PC-9 (cell line): ENCODE data around the gene AKAP14. TPM values are rescaled to one million over a fixed set of nuclear protein-coding genes. Genes with fewer than 3 reads are reported as not detected.

ENCODE experiments used
- BruUV-seq: library from RNA; stranded (reverse); fragments of 400-500 nt; replicated peaks from 2 replicates; lab custom pipeline; 2021; lab: Mats Ljungman, UMichigan
- CTCF ChIA-PET: fragments of 300-600 bp; sonication (Branson Sonifier 250); formaldehyde crosslinking; loops from one replicate; lab custom pipeline; 2022; ENCODE audit warnings: antibody characterized with exemption; lab: Charles Lee
- POLR2A ChIA-PET: fragments of 300-600 bp; sonication (Branson Sonifier 250); formaldehyde crosslinking; loops from one replicate; lab custom pipeline; 2022; ENCODE audit warnings: antibody characterized with exemption; ENCODE audit not compliant: unreplicated experiment; lab: Charles Lee
- DNase-seq, 2 experiments: peaks; one replicate each; pipeline versions ENCODE4 v3.0.0 to v3.0.0-alpha.2; 2015 to 2022; ENCODE audit warnings: mixed read lengths in 1 of 2
- H2AFZ ChIP-seq: fragments of 200-600 bp; sonication (generic); 2 replicates; pipeline ENCODE4 v1.8.1; 2017; ENCODE audit warnings: antibody characterized with exemption
- H3F3A ChIP-seq: fragments of 200-600 bp; sonication (generic); 2 replicates; pipeline ENCODE4 v1.8.1; 2017; ENCODE audit warnings: antibody characterized with exemption, mild to moderate bottlenecking, low read depth; ENCODE audit not compliant: insufficient read depth
- H3K27ac ChIP-seq: fragments of 200-600 bp; sonication (generic); 2 replicates; pipeline ENCODE4 v1.6.1; 2016; ENCODE audit warnings: mixed run types
- H3K27me3 ChIP-seq: fragments of 200-600 bp; sonication (generic); 2 replicates; pipeline ENCODE4 v1.6.1; 2016; ENCODE audit warnings: low read depth, mixed run types; ENCODE audit not compliant: insufficient read depth
- H3K36me3 ChIP-seq: fragments of 200-600 bp; sonication (generic); 2 replicates; pipeline ENCODE4 v1.6.1; 2016; ENCODE audit warnings: low read depth, mixed run types
- H3K4me1 ChIP-seq: fragments of 200-600 bp; sonication (generic); replicated peaks from 2 replicates; pipeline ENCODE4 v1.6.1; 2016; ENCODE audit warnings: mixed run types; ENCODE audit not compliant: insufficient read depth
- H3K4me2 ChIP-seq: fragments of 200-600 bp; sonication (generic); 2 replicates; pipeline ENCODE4 v1.6.1; 2017; ENCODE audit warnings: mixed run types
- H3K4me3 ChIP-seq: fragments of 200-600 bp; sonication (generic); 2 replicates; pipeline ENCODE4 v1.6.1; 2016; ENCODE audit warnings: mixed run types
- H3K79me2 ChIP-seq: fragments of 200-600 bp; sonication (generic); 2 replicates; pipeline ENCODE4 v1.6.1; 2017; ENCODE audit warnings: low read depth, mixed run types
- H3K9me2 ChIP-seq: fragments of 200-600 bp; sonication (generic); 2 replicates; pipeline ENCODE4 v1.8.1; 2017; ENCODE audit warnings: mild to moderate bottlenecking; ENCODE audit not compliant: insufficient read depth
- H3K9me3 ChIP-seq: fragments of 200-600 bp; sonication (generic); 2 replicates; pipeline ENCODE4 v1.8.1; 2016; ENCODE audit warnings: low read depth; ENCODE audit not compliant: insufficient read depth
- H4K20me1 ChIP-seq: fragments of 200-600 bp; sonication (generic); 2 replicates; pipeline ENCODE4 v1.8.1; 2017; ENCODE audit not compliant: insufficient read depth
- CTCF ChIP-seq: fragments of 200-600 bp; sonication (generic); conservative IDR thresholded peaks from 2 replicates; pipeline ENCODE4 v1.6.1; 2017; ENCODE audit warnings: mixed run types, antibody characterized with exemption, mild to moderate bottlenecking, moderate library complexity
- EZH2 ChIP-seq: fragments of 200-600 bp; sonication (generic); IDR thresholded peaks from 2 replicates; pipeline ENCODE4 v1.8.0; 2017; ENCODE audit warnings: antibody characterized with exemption, low read depth
- intact Hi-C: fragments of 100-400 bp; cut with micrococcal nuclease; formaldehyde crosslinking; loops from one replicate; pipeline ENCODE4 v1.10.0; 2022; ENCODE audit not compliant: unreplicated experiment
- total RNA-seq: library from RNA; stranded (reverse); gene quantifications from 2 replicates; pipeline ENCODE4 v1.2.3, GENCODE V29; 2021

The AKAP14 gene
- total RNA-seq, 1 experiment from 2014 or later: 2.7 TPM

- no peak for TF ChIP-seq EZH2
- no peak for TF ChIP-seq CTCF
- ChIA-PET CTCF (interaction anchor here (0.7 kb wide), 1 partner anchor 145 kb away, joined by 3 read pairs; no protein-coding TSS in a partner anchor), POLR2A (interaction anchor here (0.9 to 3.1 kb wide), 2 partner anchors 19 to 80 kb away, joined by 5 to 19 read pairs; partner anchors contain the start of genes RPL39 and UPF3B)
- peaks cover 68% of the 10 kb centered on the region for H3K79me2 ChIP-seq
- peaks cover 33% of the 10 kb centered on the region for H3F3A ChIP-seq
- H3K36me3 ChIP-seq: peaks cover 18% of the 10 kb centered on the region
- peak within 1 kb of the TSS; percentile 77 for H3K4me3 ChIP-seq
- H3K4me1 ChIP-seq: peaks cover 21% of the 10 kb centered on the region
- H3K9me3 ChIP-seq: no peaks in the 10 kb centered on the region
- peak within 1 kb of the TSS; percentile 96 for H2AFZ ChIP-seq
- H3K27ac ChIP-seq: peak within 1 kb of the TSS; percentile 97
- no peaks in the 10 kb centered on the region for H3K27me3 ChIP-seq
- BruUV-seq: TSS peak; percentile 62
- intact Hi-C loops: loop anchor here (2.0 to 5.0 kb wide), 4 partner anchors 15 to 389 kb away; partner anchors contain the start of genes NKRF and RPL39
- no peaks in the 10 kb centered on the region for H3K9me2 ChIP-seq
- peak; percentile 86 to 89 for DNase-seq
- H4K20me1 ChIP-seq: 0 out of 2 replicates have a peak, but pooled peaks cover 4% of the 10 kb centered on the region
- H3K4me2 ChIP-seq: peak within 1 kb of the TSS; percentile 91
These were observed 23.9 kb upstream of the AKAP14 start, which contains the start of the genes NDUFA1 and RNF113A for GRCh38 chrX:119871599-119872395. Gene NDUFA1 (plus strand): TSS chrX:119871832. CDS start chrX:119871912, 80 bp downstream. Gene RNF113A (minus strand): TSS chrX:119871733. CDS start chrX:119871613, 120 bp downstream.

GRCh38 chrX:119878740-119879139 lies 17.0 kb upstream of the AKAP14 start:
- no peak for DNase-seq
- H3K79me2 ChIP-seq: peaks cover 17% of the 10 kb centered on the region
- peaks cover 46% of the 10 kb centered on the region for H3F3A ChIP-seq
- no peak for TF ChIP-seq EZH2
- TF ChIP-seq CTCF: no peak
- H3K9me3 ChIP-seq: no peaks in the 10 kb centered on the region
- H3K9me2 ChIP-seq: no peaks in the 10 kb centered on the region
- intact Hi-C loops: no loop called here
- BruUV-seq: no TSS peak
- no peak overlapping the region for H3K27ac ChIP-seq
- no peak overlapping the region for H2AFZ ChIP-seq
- no peak overlapping the region for H3K4me3 ChIP-seq
- no peaks in the 10 kb centered on the region for H3K27me3 ChIP-seq
- ChIA-PET CTCF (no interaction called here), POLR2A (interaction anchor here (0.5 to 0.8 kb wide), 4 partner anchors 9 to 1577 kb away, joined by 3 to 8 read pairs (median 6); partner anchors contain the start of gene UPF3B)
- peaks cover 18% of the 10 kb centered on the region for H3K36me3 ChIP-seq
- peaks cover under 1% of the 10 kb centered on the region; the same call in 1 of the 2 replicates for H3K4me1 ChIP-seq
- H4K20me1 ChIP-seq: 0 out of 2 replicates have a peak, but pooled peaks cover 4% of the 10 kb centered on the region
- no peak overlapping the region for H3K4me2 ChIP-seq

- TF ChIP-seq CTCF (no peak), EZH2 (no peak)
- Histone ChIP-seq H4K20me1 (no peaks in the 10 kb centered on the region), H3K4me1 (no peaks in the 10 kb centered on the region), H3F3A (peaks cover 43% of the 10 kb centered on the region), H3K36me3 (peaks cover 12% of the 10 kb centered on the region), H3K27ac (no peak overlapping the region), H3K27me3 (no peaks in the 10 kb centered on the region), H3K9me3 (no peaks in the 10 kb centered on the region), H2AFZ (no peak overlapping the region), H3K9me2 (no peaks in the 10 kb centered on the region), H3K4me2 (no peak overlapping the region), H3K79me2 (peaks cover 4% of the 10 kb centered on the region; the same call in 1 of the 2 replicates), H3K4me3 (no peak overlapping the region)
- ChIA-PET POLR2A (interaction anchor here (0.6 kb wide), 1 partner anchor 313 kb away, joined by 3 read pairs; no protein-coding TSS in a partner anchor), CTCF (interaction anchor here (0.6 to 0.7 kb wide), 2 partner anchors 152 to 361 kb away, joined by 3 read pairs; no protein-coding TSS in a partner anchor)
- no peak for DNase-seq
- intact Hi-C loops: loop anchor here (10.0 kb wide), 1 partner anchor 185 kb away; the partner anchor contains the start of gene SEPTIN6
- no TSS peak for BruUV-seq
These were observed 15.6 kb upstream of the AKAP14 start for GRCh38 chrX:119880076-119880475.
